HK-2 (cell line): Measurements from ENCODE around the gene PCDH9.

ENCODE experiments used
- DNase-seq: peaks from one replicate; pipeline ENCODE4 v3.0.0-alpha.2; 2018; ENCODE audit not compliant: unreplicated experiment

The PCDH9 gene

DNA sequence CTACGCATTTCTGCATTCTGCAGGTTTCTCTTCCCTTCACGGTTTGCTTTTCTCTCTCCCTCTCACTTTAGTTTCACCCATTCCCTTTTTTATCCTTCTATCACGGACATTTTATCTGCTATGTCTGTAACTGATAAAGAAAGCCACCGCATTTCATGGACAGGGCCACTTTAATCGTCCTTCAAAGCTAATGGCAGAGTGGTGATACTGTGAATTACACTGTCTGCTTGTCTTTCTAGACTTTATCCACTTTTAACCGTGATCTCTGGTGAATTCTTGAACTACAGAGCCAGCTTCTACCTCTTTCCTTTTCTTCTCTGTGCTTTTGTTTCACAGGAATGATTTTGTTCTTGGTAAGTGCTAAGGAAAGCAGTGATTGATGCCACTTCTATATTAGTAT is 760.4 kb downstream of the PCDH9 start:
- no peak for DNase-seq

DNA sequence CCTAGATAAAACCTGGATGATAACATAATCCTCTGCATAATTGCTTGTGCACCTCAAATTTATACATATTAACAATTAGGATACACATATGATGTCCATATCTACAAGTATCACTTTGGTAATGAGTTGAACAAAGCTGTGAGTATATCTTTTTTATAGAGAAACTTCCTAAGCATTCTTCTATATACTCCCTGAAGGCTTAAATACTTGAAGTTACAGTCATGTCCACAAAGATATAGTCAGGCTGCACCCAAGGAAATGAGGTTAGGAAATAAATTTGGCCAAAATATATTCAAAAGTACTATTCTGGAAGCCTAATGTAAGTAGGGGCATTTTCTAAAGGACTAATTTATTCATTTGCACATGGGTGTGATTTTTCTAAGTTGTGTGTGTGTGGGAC is 761.5 kb downstream of the PCDH9 start:
- DNase-seq: no peak

DNA sequence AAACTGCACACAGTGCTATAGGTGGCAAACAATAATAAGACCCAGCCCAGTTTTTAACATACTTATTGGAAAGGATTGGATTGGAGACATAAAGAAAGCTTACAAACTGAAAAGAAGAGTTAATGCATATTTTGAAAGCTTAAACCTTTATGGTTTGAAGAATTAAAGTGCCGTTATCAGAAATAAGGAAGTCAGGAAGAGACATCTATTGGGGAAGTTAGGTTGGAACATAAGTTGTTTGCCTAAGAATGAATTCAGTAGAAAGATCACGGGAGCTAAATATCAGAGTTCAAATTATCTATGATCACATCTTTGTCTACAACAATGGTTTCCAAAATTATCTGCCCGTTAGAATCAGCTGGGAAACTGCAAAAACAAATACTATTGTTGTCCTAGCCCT is 767.9 kb downstream of the PCDH9 start:
- DNase-seq: no peak

DNA sequence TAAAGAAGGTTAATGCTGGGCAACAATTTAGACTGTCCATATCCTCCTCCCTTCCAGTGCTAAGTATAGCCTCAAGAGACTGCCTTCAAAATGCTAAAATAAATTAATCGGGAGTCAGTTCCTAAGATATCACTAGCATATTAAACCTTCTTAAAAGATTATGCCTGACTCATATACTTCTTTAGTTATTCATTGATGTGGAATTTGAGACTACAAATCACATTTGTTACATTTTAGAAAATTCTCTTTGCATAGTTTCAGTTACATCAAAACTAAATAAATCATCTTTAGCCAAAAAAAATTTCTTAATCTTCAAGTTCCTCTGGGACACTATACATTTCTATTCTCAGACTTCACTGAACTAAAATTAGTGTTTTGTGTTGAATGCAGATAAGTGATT is 769.1 kb downstream of the PCDH9 start:
- no peak for DNase-seq

DNA sequence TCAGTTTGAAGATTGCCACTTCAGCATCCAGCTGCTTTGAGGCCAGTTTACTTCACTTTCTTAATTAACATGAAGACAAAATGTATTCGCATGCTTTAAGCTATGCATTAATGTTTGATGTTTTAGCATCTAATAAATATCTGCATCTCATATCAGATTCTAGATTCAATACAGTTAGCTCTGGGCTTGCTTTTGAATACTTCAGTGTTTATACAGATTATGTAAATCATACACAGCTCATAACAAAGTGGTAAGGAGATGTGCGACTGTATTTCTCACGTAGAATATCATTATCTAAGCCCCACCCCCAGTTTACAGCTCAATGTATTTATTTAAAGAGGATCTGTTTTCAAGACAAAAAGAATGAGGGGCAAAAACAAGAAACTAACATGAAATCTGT is 770.5 kb downstream of the PCDH9 start:
- DNase-seq: no peak

DNA sequence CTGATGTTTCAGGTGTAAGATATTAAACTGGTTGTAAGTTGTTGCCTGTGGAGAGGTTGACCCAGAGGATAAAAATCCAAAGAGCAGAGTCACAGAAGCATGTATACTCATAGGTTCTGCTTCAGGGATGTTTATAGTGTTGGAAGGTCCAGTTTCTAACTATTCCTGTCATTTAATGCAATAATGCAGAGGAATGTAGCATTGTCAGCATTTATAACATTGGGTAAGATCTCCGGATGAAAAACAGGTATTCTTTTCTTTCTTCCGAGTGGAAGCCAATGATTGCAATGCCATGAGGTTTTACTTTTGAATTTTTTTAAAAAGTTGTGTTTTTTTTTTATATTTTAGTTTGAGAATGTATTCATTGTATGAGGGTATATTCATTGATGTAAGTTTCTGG is 771.0 kb downstream of the PCDH9 start:
- DNase-seq: no peak

DNA sequence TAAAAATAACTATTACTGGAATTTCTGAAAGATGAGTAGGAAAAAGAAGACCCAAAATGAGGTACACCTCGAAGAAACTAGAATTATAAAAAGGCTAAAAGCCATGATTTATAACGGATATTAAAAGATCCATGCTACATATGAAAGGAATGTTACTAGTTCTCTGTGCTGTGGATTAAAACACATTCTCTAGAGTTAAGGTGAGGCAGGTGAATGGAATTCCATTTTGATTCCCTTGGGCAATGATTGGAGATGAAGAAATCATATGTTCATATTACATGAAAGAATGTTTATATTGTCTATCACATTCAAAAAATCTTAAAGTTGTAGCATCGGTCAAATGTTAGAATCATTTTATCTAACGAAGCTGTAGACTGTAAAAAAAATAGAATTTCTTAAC is 783.7 kb downstream of the PCDH9 start:
- no peak for DNase-seq

DNA sequence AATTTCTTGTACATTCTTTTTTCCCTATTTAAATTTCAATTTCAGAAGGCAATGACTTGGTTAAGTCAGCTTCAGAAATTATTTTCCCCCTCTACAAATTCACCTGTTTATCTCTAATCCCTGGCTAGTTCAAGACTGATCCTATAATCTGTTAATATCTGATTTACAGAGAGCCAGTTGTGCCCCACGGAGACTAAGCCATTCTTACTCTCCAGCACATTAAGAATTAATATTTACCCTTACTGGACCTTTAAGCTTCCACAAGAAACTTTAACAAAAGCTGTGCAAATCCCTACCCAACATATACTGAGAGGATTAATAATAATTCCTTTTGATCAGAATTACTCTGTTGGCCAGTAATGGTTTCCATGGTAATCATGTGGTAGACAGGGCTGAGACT is 786.2 kb downstream of the PCDH9 start:
- no peak for DNase-seq

DNA sequence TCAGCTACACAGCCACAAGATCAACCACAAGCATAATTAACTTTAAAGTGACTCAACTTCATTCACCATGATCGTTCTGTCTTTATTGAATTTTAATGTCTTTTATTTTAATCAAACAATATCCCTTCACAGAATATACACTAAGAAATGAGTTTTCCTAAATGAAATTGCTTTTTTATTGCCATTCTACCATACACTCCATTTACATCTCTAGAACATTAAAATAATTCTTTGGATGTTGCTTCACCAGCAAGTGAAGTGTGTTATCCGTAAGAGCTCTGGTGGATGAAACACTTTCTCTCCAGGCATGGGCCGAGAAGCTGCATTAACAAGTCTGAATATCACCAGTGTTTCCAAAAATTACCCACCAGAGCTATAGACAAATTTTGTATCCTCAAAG is 789.2 kb downstream of the PCDH9 start:
- no peak for DNase-seq

DNA sequence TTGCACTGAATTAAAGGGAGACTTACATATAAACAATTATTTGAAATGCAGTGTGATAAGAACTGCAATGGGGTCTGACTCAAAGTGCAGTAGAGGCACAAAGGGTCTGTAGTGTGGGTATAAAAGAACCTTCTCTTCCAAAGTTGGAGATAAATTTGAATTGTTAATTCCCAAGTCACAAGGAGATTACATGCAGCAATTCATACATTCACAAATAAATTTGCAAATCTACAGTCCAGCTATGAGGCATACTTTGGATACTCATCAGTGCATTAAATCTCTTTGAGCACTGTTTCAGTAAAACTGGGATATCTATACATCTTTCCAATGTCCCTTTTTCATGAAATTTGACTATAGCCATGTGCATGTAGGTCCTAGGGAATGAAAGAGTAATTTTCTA is 799.4 kb downstream of the PCDH9 start:
- DNase-seq: no peak

DNA sequence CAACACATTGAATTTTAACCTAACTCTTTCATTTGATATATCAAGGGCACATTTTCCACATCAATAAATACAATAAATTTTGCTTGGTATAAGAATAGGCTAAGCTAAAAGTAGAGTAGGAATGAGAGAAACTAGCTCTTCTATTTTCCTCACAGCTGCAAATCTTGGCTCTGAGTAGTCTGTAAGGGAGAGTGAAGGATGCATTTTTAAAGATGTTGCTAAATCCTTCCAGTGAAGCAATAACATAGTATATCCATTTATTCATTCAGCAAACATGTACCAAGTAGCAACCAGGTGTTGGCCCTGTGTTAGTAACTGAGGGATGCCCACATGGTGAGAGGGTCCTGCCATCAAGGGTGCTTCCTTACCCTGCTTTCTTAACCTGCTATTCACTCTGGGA is 799.9 kb downstream of the PCDH9 start:
- no peak for DNase-seq

DNA sequence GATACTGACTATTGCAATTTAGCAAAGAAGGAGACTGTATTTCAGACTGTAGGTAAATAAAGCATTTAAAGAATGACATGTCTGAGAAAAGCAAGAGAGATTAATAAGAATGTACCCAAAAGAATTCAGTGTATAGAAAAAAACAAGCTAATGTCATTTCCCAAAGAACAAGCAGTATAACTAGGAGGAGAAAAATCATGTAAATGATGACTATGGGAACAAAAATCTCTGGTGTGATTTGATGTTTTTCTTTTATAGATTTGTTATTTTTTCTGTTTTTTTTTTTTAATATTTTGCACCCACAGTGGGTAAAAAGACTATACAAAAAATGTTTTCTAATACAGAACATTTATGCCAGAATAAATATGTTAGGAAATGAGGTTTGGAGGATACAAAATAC is 801.0 kb downstream of the PCDH9 start:
- no peak for DNase-seq

DNA sequence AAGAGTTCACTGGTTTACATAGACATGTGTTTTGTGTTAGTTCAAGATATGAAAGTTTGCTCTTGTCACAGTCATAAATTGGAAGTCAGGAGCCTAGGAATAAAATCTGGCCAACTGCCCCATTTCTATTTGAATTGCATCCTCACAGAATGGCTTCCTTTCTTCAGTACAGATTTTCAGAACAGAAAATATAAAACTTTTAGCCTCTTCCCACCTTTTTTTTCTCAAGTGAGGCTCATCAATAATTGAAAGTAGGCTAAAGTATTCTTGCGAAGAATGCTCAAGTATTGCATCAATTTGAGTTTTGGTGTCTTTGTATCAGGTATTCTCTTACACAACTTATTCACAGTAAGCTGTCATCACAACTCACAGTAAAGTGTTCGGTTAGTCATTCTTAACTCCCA is 802.7 kb downstream of the PCDH9 start:
- DNase-seq: no peak

DNA sequence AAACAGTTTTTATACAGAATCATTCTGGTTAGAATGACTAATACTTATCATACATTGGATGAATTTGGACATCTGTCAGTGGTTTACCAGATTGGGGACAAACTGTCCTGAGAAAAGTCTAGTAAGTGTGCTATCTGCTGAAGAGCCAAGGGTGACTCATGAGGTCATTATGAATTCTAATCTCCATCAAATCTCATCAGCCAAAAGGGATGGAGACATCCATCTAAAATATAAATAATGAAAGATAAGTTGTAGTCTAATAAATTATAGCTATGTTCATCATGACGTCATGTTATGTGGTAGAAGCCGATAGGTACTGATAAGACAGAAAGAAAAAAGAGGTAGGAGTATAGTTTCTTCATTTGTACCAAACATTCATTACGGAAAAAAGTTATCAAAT is 804.4 kb downstream of the PCDH9 start:
- no peak for DNase-seq

DNA sequence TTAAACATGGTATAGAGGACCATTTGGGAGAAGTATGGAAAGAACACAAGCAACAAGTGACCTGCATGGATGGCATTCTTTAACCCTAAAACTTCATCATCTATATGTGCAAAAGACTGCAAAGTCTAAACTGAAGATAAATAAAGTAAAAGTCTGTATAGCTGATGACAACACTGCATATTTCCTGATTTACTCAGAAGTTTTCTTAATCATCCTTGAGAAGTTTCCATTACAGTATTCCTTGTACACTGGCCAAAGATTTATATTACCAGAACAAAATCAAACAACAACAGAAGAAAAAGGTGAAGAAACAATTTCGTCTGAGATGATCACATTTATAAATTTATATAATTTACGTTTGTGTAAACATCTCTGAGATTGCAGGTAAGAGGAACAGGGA is 805.7 kb downstream of the PCDH9 start:
- no peak for DNase-seq

DNA sequence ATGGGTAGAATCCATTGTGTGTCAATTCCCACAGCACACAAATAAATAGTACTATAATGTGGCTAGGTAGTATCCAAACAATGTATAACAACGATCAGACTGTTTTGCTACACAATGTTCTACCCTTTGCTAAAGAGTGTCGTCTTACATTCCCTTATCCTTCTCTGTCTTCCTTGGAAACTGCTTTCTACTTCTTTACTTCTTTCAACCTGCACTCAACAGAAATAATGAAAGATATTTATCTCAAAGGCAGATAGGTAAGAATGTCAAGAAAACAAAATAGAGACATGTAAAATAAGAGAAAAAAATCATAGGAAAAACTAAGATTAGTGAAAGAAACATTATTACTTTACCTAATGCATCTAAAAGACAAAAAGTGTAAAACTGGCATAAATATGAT is 814.7 kb downstream of the PCDH9 start:
- no peak for DNase-seq

DNA sequence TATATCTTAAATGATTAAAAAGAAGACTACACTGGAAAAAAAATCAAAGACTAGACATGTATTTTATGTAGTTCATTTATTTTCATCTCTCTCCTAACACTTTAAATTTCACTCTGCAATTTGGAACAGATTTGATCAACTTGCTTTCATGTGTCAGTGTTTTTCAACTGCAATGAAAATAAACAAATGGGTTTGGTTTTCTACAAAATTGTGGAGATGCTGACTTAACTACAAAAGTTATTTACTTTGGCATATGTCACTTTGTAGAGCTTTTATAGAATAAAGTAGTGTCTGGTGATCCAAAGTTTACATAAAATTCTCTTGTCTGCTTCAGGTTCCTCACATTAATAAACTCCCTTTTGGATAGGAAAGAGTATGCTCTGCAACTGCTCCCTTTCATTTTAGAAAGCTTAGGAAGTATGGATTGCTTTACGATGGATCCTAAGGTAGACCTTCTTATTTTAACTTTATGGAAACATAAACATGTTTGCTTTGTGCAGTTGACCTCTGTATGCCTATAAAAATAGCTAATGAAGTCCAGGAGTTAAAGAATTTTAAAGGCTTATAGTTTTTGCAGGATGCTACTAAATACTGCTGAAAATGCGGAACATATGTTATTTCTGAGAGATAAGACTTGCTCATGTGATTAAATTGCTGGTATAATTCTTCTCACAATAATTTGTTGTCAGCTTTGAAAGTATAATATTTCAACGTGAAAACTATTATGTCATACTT is 815.9 kb downstream of the PCDH9 start:
- no peak for DNase-seq

DNA sequence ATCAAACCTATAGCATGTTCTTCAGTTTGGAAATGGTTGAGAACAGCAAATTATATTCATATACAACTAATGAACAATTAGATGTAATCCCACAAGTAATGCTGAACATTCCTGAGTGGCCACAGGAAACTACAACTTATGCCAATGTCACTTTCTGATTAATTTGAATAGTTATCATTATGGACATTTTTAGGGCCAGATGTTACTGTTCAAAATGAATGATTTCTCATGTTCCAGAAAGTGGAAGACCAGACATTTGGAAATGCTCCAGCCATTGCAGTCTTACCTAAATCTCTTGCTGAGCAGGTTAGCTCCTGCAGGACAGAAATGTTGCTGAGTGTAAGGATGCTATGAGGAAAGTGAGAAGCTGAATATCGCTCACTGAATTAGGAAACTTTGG is 819.8 kb downstream of the PCDH9 start:
- DNase-seq: no peak

DNA sequence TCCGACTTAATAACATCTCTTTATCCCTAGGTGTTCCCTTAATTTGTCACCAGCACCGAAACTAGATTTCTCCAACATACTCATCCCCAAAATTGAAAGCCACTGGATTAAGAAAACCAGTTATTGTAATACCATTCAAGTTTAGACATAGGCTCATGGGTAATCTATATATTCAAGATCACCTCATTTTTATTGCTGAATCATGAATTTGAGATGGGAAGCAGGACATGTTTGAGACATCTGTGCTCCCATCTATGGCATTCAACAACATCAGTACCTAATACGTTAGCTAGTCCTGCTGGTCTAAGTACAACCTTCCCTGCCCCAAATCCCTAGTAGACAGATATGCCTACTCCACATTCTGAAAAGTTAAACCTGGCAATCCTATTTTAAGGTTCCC is 820.6 kb downstream of the PCDH9 start:
- no peak for DNase-seq

DNA sequence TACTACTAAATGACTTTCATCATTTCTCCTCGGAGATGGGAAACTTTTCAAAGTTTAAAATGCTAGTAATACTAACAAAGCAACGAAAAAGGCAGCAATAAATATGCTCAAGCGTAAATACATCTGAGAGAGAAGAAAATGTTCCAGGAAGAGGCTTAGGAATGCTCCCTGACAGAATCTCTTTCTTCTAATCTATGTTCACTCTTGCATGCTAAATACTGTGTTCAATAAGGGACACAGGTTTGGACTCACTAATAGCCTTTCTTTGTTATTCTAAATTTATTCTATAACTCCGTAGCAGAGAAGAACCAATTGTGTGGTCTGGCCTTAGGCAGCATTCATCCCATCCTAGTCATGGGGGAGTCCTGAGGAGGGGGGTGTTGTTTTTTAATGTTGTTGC is 823.0 kb downstream of the PCDH9 start:
- no peak for DNase-seq

DNA sequence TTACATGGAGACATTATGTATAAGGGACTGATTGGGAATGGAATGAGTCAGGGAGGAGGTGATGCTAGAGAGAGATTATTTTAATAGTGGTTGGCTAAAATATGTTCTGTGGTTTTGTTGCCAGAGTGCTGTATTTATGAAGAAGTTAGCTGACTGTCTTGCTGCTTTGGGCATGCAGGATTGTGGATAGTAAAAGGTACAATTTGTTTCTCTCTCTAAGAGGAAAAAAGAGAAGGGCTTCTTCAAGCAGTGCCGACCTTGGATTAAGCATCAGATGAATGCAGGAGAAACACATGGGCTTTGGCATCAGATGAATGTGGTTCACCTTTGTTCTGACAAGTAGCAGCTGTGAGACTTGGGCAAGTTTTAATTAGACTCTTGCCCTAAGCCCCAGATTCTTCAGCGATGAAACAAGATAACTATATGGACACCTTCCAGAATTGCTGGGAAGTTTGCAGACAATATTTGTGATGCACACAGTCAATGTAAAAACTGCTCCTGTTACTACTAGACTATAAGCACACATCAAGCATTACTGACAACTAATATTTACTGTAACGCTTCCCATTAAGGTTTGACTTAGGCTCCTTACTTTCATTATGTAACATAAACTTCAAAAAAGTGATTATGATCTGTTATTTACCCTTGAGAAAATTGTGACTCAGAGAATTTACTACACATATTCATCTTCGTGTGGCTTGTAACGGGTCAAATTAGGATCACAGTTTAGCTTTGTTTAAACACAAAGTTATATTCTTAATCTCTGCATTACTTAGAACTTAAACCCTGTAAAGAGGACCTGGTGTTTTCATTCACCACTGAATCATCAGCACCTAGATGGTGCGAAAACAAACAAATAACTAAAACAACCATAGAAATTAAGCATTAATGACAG is 824.0 kb downstream of the PCDH9 start:
- no peak for DNase-seq

DNA sequence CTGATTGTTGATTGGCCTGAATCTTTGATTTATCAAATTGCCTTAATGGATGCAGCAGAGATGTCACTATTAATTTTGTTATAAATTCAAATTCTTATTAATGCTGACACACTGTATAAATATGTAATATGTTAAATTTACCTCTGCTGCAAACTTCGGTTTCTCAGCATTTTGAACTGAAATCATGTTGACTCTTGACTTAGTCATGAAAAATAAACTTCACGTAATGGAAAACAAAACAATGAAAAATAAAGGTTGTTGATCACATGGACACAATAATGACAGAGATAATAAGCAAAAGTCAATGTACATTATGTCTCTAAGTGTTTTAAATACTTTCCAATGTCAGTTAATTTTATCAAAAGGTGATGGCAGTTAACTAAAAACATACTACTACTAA is 827.6 kb downstream of the PCDH9 start:
- no peak for DNase-seq

DNA sequence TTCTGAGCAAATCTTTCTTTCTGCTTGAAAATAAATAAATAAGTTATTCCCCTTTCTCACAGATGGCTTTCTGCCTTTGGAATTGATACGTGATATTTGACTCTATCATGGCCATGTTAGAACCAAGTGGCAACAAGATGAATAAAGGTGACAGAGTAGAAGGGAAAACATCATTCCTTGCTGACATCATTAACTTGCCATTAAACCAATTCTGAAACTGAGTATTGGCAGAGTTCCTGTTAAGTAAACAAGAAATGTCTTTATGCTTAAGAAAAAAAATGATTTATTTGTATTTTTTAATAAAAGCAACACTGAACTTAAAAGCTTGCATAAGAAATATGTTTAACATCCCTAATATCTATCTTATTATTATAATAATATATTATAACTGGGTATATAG is 828.1 kb downstream of the PCDH9 start:
- DNase-seq: no peak
